GM12872 (cell line): ENCODE results near the gene SNRPB2.

Experiments
- TF ChIP-seq, protein P1 (sequence below): IDR thresholded peaks from 3 replicates; pipeline ENCODE4 v1.5.1; 2011; ENCODE audit warnings: low read depth, mild to moderate bottlenecking, low read length, moderate library complexity; ENCODE audit not compliant: insufficient read depth

The SNRPB2 gene

GRCh38 chr20:16729565-16730460, at the start of gene SNRPB2:
SNRPB2 (plus strand) TSS chr20:16730026; CDS start chr20:16731703, 1,677 bp downstream.
- TF ChIP-seq, protein P1, sequence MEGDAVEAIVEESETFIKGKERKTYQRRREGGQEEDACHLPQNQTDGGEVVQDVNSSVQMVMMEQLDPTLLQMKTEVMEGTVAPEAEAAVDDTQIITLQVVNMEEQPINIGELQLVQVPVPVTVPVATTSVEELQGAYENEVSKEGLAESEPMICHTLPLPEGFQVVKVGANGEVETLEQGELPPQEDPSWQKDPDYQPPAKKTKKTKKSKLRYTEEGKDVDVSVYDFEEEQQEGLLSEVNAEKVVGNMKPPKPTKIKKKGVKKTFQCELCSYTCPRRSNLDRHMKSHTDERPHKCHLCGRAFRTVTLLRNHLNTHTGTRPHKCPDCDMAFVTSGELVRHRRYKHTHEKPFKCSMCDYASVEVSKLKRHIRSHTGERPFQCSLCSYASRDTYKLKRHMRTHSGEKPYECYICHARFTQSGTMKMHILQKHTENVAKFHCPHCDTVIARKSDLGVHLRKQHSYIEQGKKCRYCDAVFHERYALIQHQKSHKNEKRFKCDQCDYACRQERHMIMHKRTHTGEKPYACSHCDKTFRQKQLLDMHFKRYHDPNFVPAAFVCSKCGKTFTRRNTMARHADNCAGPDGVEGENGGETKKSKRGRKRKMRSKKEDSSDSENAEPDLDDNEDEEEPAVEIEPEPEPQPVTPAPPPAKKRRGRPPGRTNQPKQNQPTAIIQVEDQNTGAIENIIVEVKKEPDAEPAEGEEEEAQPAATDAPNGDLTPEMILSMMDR = no peak

- TF ChIP-seq, protein P1 = no peak
These were observed 45.4 kb upstream of the SNRPB2 start for GRCh38 chr20:16684416-16684815.

GRCh38 chr20:16689906-16690305, 39.9 kb upstream of the SNRPB2 start:
- TF ChIP-seq, protein P1 = no peak

- TF ChIP-seq, protein P1 = no peak
These were observed 38.4 kb upstream of the SNRPB2 start for GRCh38 chr20:16691381-16691780.

DNA sequence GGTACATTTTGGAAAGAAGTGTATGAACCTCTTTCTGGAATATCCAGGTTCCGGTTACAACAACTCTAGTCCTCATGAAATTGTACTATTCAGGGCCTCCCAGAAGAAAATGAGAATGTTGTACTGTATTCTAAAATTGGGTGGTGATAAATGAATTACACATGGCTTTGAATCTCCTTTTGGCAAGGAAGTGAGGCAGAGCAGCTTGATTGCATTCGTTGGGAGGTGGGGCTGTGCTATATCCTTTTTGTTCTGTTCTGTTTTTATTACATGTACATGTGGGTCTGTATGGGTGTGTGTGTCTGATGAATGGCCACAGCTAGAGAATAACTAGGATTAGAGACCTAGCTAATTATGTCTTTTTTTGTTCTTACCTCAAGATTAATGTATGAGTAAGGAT, 37.8 kb upstream of the SNRPB2 start:
- TF ChIP-seq, protein P1 = no peak

DNA sequence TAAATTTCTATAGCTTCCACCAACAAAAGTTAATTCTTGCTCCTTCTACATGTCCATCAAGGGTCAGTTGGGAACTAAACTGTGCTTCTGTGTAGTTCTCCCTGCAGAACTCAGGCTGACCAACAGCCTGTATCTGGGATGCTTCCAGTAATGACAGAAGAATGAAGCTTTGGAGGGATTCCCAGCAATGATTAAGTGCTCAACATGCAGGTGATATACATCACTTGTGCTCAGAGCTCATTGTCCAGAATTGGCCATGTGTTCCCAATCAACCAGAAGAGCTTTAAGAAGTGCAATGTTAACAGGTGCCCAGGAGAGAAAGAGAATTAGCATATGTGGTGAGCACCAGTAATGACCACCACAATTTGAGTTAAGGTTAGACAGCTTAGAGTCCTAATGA, 37.4 kb upstream of the SNRPB2 start:
- TF ChIP-seq, protein P1 = no peak

DNA sequence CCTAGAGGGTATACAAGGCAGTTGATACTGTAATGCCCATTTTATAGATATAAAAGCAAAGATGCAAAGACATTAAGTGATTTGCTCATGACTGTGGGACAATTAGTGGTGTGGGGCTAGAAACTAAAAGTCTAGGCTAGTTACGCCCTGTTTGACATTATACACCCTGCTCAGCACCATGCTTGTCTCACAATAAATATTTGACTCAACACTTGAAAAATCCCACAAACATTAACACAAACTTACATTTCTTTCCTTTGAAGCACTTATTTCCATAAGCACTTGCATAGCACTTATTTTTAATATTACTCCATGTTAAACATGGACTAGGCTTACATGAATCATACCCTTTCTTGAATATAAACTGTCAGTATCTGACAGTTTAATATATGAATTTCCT, 36.5 kb upstream of the SNRPB2 start:
- TF ChIP-seq, protein P1 = no peak
